Endodermal cell (in vitro differentiated cells): ENCODE results near the gene CINP. TPM values are rescaled to one million over a fixed set of nuclear protein-coding genes. Genes with fewer than 3 reads are reported as not detected.

ENCODE experiments used
- DNase-seq: peaks from one replicate; pipeline ENCODE4 v3.0.0-alpha.2; 2017
- H3K27ac ChIP-seq: 2 replicates; pipeline ENCODE4 v1.5.1; 2013; ENCODE audit warnings: mild to moderate bottlenecking, low read depth, low read length, moderate library complexity
- H3K27me3 ChIP-seq: 2 replicates; pipeline ENCODE4 v1.6.1; 2013; ENCODE audit warnings: mild to moderate bottlenecking, low read length, moderate library complexity; ENCODE audit not compliant: insufficient read depth, control insufficient read depth, poor library complexity, severe bottlenecking
- H3K36me3 ChIP-seq: 2 replicates; pipeline ENCODE4 v1.7.0; 2013; ENCODE audit warnings: mild to moderate bottlenecking, low read length, moderate library complexity; ENCODE audit not compliant: control insufficient read depth, insufficient read depth
- H3K4me1 ChIP-seq: one replicate; pipeline ENCODE4 v1.7.0; 2013; ENCODE audit warnings: low read length; ENCODE audit not compliant: control insufficient read depth, insufficient read depth
- H3K4me3 ChIP-seq: 2 replicates; pipeline ENCODE4 v1.5.1; 2013; ENCODE audit warnings: mild to moderate bottlenecking, low read length, moderate library complexity
- H3K9ac ChIP-seq: 2 replicates; pipeline ENCODE4 v1.6.1; 2013; ENCODE audit warnings: mild to moderate bottlenecking, low read length, moderate library complexity; ENCODE audit not compliant: poor library complexity, severe bottlenecking; ENCODE audit errors: extremely low read depth
- H3K9me3 ChIP-seq: 2 replicates; pipeline ENCODE4 v1.6.1; 2013; ENCODE audit warnings: mild to moderate bottlenecking, low read length, moderate library complexity; ENCODE audit not compliant: control insufficient read depth
- H3K27ac Mint-ChIP-seq: 2 replicates; pipeline ENCODE4 v1.8.0; 2020; ENCODE audit warnings: mixed read lengths
- H3K27me3 Mint-ChIP-seq: 2 replicates; pipeline ENCODE4 v1.8.0; 2021; ENCODE audit warnings: mild to moderate bottlenecking, mixed read lengths; ENCODE audit not compliant: insufficient read depth
- H3K36me3 Mint-ChIP-seq: 2 replicates; pipeline ENCODE4 v1.8.0; 2020; ENCODE audit warnings: low read depth, mixed read lengths
- H3K4me1 Mint-ChIP-seq: 2 replicates; pipeline ENCODE4 v1.8.0; 2020; ENCODE audit warnings: mixed read lengths
- H3K4me3 Mint-ChIP-seq: 2 replicates; pipeline ENCODE4 v1.8.0; 2020; ENCODE audit warnings: mild to moderate bottlenecking, moderate library complexity, mixed read lengths
- H3K9me3 Mint-ChIP-seq: 2 replicates; pipeline ENCODE4 v1.8.0; 2020; ENCODE audit warnings: mild to moderate bottlenecking, mixed read lengths
- CTCF ChIP-seq: fragments of 200-600 bp; sonication (generic); conservative IDR thresholded peaks from 2 replicates; pipeline ENCODE4 v1.5.0; 2021; ENCODE audit warnings: antibody characterized with exemption, mild to moderate bottlenecking
- WGBS, 2 experiments: methylation state at CpG; one replicate each; pipeline versions ENCODE4 v1.1.5 to v1.1.7; 2013; ENCODE audit warnings: missing lambda C conversion rate in 2 of 2, mixed read lengths in 1 of 2; ENCODE audit not compliant: insufficient coverage in 1 of 2, insufficient read length in 1 of 2; 5-methylcytosine and 5-hydroxymethylcytosine counted together
- total RNA-seq, 2 donors: library from RNA; stranded (reverse); fragmentation: NEBNext Ultra II Directional in 1 of 2; extraction: Animal tissue kit (Norgen Biotek cat#: 25700) in 1 of 2; gene quantifications; 2 replicates in 1 of 2; 3 replicates in 1 of 2; pipeline ENCODE4 v1.2.1, GENCODE V29; 2021

The CINP gene
- total RNA-seq, 2 donors from 2014 or later: 33.3 to 38.3 TPM

- Mint-ChIP-seq H3K27ac (peak overlapping the region; percentile 52), H3K9me3 (no peaks in the 10 kb centered on the region), H3K4me1 (no peaks in the 10 kb centered on the region), H3K27me3 (no peaks in the 10 kb centered on the region), H3K36me3 (peaks cover 68% of the 10 kb centered on the region), H3K4me3 (no peak overlapping the region)
- Histone ChIP-seq H3K4me3 (no peak overlapping the region), H3K4me1 (no peaks in the 10 kb centered on the region), H3K27me3 (no peaks in the 10 kb centered on the region), H3K9ac (no peak overlapping the region), H3K36me3 (peaks cover 39% of the 10 kb centered on the region), H3K27ac (no peak overlapping the region), H3K9me3 (no peaks in the 10 kb centered on the region)
- WGBS, 2 experiments: 93% methylated on average over 3 of the region's 3 CpGs
- no peak for DNase-seq
- no peak for TF ChIP-seq CTCF
Measured at GRCh38 chr14:102345232-102345631, 17.5 kb downstream of the CINP start.

- no peak for DNase-seq
- peaks cover 61% of the 10 kb centered on the region for H3K36me3 Mint-ChIP-seq
- 94 to 96% methylated on average over 4 to 5 of the region's 5 CpGs for WGBS, 2 experiments
Measured at GRCh38 chr14:102344485-102344884, 18.2 kb downstream of the CINP start.

GRCh38 chr14:102344084-102344483 is 18.6 kb downstream of the CINP start:
- H3K36me3 ChIP-seq: peaks cover 29% of the 10 kb centered on the region
- no peaks in the 10 kb centered on the region for H3K9me3 Mint-ChIP-seq
- H3K36me3 Mint-ChIP-seq: peaks cover 58% of the 10 kb centered on the region
- no peak overlapping the region for H3K4me3 ChIP-seq
- no peaks in the 10 kb centered on the region for H3K4me1 ChIP-seq
- TF ChIP-seq CTCF: peak; percentile 42
- H3K4me1 Mint-ChIP-seq: no peaks in the 10 kb centered on the region
- H3K4me3 Mint-ChIP-seq: no peak overlapping the region
- no peaks in the 10 kb centered on the region for H3K27me3 Mint-ChIP-seq
- H3K9me3 ChIP-seq: no peaks in the 10 kb centered on the region
- no peak overlapping the region for H3K9ac ChIP-seq
- no peak for DNase-seq
- H3K27ac ChIP-seq: no peak overlapping the region
- H3K27me3 ChIP-seq: no peaks in the 10 kb centered on the region
- no peak overlapping the region for H3K27ac Mint-ChIP-seq
- WGBS, 2 experiments: 94 to 100% methylated on average over 4 to 7 of the region's 7 CpGs

More at GRCh38 chr14:102344485-102344884, 18.2 kb downstream of the CINP start:
- Histone ChIP-seq H3K4me1 (no peaks in the 10 kb centered on the region), H3K4me3 (no peak overlapping the region), H3K36me3 (peaks cover 32% of the 10 kb centered on the region), H3K27me3 (no peaks in the 10 kb centered on the region), H3K9ac (no peak overlapping the region), H3K9me3 (no peaks in the 10 kb centered on the region), H3K27ac (no peak overlapping the region)
- Mint-ChIP-seq H3K27me3 (no peaks in the 10 kb centered on the region), H3K4me3 (no peak overlapping the region), H3K27ac (no peak overlapping the region), H3K4me1 (no peaks in the 10 kb centered on the region), H3K9me3 (no peaks in the 10 kb centered on the region)
- no peak for TF ChIP-seq CTCF
